ENCODE results near the gene SLC22A3. TPM values are rescaled to one million over a fixed set of nuclear protein-coding genes. Genes with fewer than 3 reads are reported as not detected.

The SLC22A3 gene
- total RNA-seq, 1 experiment from 2014 or later, result 2.4 TPM

- Mint-ChIP-seq H3K27ac (ENCODE audit: unreplicated experiment) (no peak overlapping the region), H3K4me1 (ENCODE audit: low read depth, unreplicated experiment) (no peaks in the 10 kb centered on the region), H3K36me3 (ENCODE audit: insufficient read depth, unreplicated experiment) (no peaks in the 10 kb centered on the region), H3K27me3 (ENCODE audit: insufficient read depth, unreplicated experiment) (no peaks in the 10 kb centered on the region), H3K9me3 (ENCODE audit: unreplicated experiment) (no peaks in the 10 kb centered on the region), H3K4me3 (ENCODE audit: unreplicated experiment) (no peak overlapping the region)
- Histone ChIP-seq H3K4me1 (0 out of 2 replicates have a peak, but pooled peaks cover 4% of the 10 kb centered on the region), H3K9me3 (no peaks in the 10 kb centered on the region), H3K27me3 (replicated peaks; ENCODE audit: control insufficient read depth, insufficient read depth, low read length) (no peaks in the 10 kb centered on the region), H3K36me3 (ENCODE audit: control insufficient read depth, insufficient read depth, low read length) (no peaks in the 10 kb centered on the region), H3K4me3 (ENCODE audit: low read depth, low read length) (no peak overlapping the region)
- intact Hi-C loops (cut with micrococcal nuclease; ENCODE audit: unreplicated experiment), result no loop called here
- BruUV-seq (replicated peaks), result no TSS peak
- DNase-seq, result no peak
- ChIA-PET POLR2A (no interaction called here), CTCF (no interaction called here)
- TF ChIP-seq CTCF (IDR thresholded peaks at IDR 0.05; ENCODE audit: insufficient read depth in 1 of 2, low read depth in 1 of 2, low read length in 1 of 2, severe bottlenecking in 1 of 2, unreplicated experiment in 1 of 2), result no peak
These were observed 8.0 kb downstream of the SLC22A3 start for GRCh38 chr6:160356074-160356744.

- Mint-ChIP-seq H3K4me3 (ENCODE audit: unreplicated experiment) (no peak overlapping the region), H3K36me3 (ENCODE audit: insufficient read depth, unreplicated experiment) (no peaks in the 10 kb centered on the region), H3K27me3 (ENCODE audit: insufficient read depth, unreplicated experiment) (no peaks in the 10 kb centered on the region), H3K9me3 (ENCODE audit: unreplicated experiment) (no peaks in the 10 kb centered on the region), H3K4me1 (ENCODE audit: low read depth, unreplicated experiment) (no peaks in the 10 kb centered on the region), H3K27ac (ENCODE audit: unreplicated experiment) (no peak overlapping the region)
- H3K4me1 ChIP-seq, result 0 out of 2 replicates have a peak, but pooled peaks cover 4% of the 10 kb centered on the region
- intact Hi-C loops (cut with micrococcal nuclease; ENCODE audit: unreplicated experiment), result no loop called here
- POLR2A ChIA-PET, result no interaction called here
- no peaks in the 10 kb centered on the region for H3K27me3 ChIP-seq (replicated peaks; ENCODE audit: control insufficient read depth, insufficient read depth, low read length)
- CTCF ChIA-PET, result no interaction called here
- no peaks in the 10 kb centered on the region for H3K9me3 ChIP-seq
- H3K36me3 ChIP-seq (ENCODE audit: control insufficient read depth, insufficient read depth, low read length), result no peaks in the 10 kb centered on the region
- no peak for DNase-seq
- no peak overlapping the region for H3K4me3 ChIP-seq (ENCODE audit: low read depth, low read length)
- TF ChIP-seq CTCF (IDR thresholded peaks at IDR 0.05; ENCODE audit: insufficient read depth in 1 of 2, low read depth in 1 of 2, low read length in 1 of 2, severe bottlenecking in 1 of 2, unreplicated experiment in 1 of 2), result no peak
- BruUV-seq (replicated peaks), result no TSS peak
These were observed 8.9 kb downstream of the SLC22A3 start for GRCh38 chr6:160357088-160357487.

GRCh38 chr6:160358225-160359119 is 10.3 kb downstream of the SLC22A3 start:
- CTCF ChIA-PET, result no interaction called here
- Histone ChIP-seq H3K36me3 (ENCODE audit: control insufficient read depth, insufficient read depth, low read length) (no peaks in the 10 kb centered on the region), H3K4me1 (0 out of 2 replicates have a peak, but pooled peaks cover 4% of the 10 kb centered on the region), H3K4me3 (ENCODE audit: low read depth, low read length) (no peak overlapping the region), H3K27me3 (replicated peaks; ENCODE audit: control insufficient read depth, insufficient read depth, low read length) (no peaks in the 10 kb centered on the region), H3K9me3 (no peaks in the 10 kb centered on the region)
- Mint-ChIP-seq H3K4me3 (ENCODE audit: unreplicated experiment) (no peak overlapping the region), H3K36me3 (ENCODE audit: insufficient read depth, unreplicated experiment) (no peaks in the 10 kb centered on the region), H3K9me3 (ENCODE audit: unreplicated experiment) (no peaks in the 10 kb centered on the region), H3K27ac (ENCODE audit: unreplicated experiment) (no peak overlapping the region), H3K4me1 (ENCODE audit: low read depth, unreplicated experiment) (no peaks in the 10 kb centered on the region), H3K27me3 (ENCODE audit: insufficient read depth, unreplicated experiment) (no peaks in the 10 kb centered on the region)
- POLR2A ChIA-PET, result no interaction called here
- no peak for DNase-seq
- no TSS peak for BruUV-seq (replicated peaks)
- intact Hi-C loops (cut with micrococcal nuclease; ENCODE audit: unreplicated experiment), result no loop called here
- TF ChIP-seq CTCF (IDR thresholded peaks at IDR 0.05; ENCODE audit: insufficient read depth in 1 of 2, low read depth in 1 of 2, low read length in 1 of 2, severe bottlenecking in 1 of 2, unreplicated experiment in 1 of 2), result no peak
